Mesodermal cell (in vitro differentiated cells): ENCODE measurements around the gene TRMT11.
A peak's percentile ranks its signal among the peaks of the same experiment; 100 is the strongest.
"Not testable (repeated sequence)": the region's sequence is repeated elsewhere in the genome, so short reads cannot be mapped to it uniquely, and the experiment has no call there.

ENCODE experiments used
- H3K27ac ChIP-seq: 2 replicates; pipeline ENCODE4 v1.7.0; 2013; ENCODE audit warnings: mild to moderate bottlenecking, low read depth, low read length, moderate library complexity; ENCODE audit not compliant: severe bottlenecking
- H3K36me3 ChIP-seq: 2 replicates; pipeline ENCODE4 v1.7.1; 2013; ENCODE audit warnings: mild to moderate bottlenecking, low read length, moderate library complexity; ENCODE audit not compliant: control insufficient read depth, insufficient read depth
- H3K4me1 ChIP-seq: one replicate; pipeline ENCODE4 v1.7.1; 2013; ENCODE audit warnings: mild to moderate bottlenecking, low read length; ENCODE audit not compliant: insufficient read depth, control insufficient read depth, poor library complexity, severe bottlenecking
- H3K4me3 ChIP-seq: 2 replicates; pipeline ENCODE4 v1.7.0; 2013; ENCODE audit warnings: low read length, control low read depth, mild to moderate bottlenecking; ENCODE audit not compliant: insufficient read depth, poor library complexity, severe bottlenecking; ENCODE audit errors: extremely low read depth
- H3K9me3 ChIP-seq: 2 replicates; pipeline ENCODE4 v1.7.1; 2013; ENCODE audit warnings: mild to moderate bottlenecking, low read length, moderate library complexity; ENCODE audit not compliant: control insufficient read depth
- WGBS, 2 experiments: methylation state at CpG; one replicate each; pipeline ENCODE4 v1.1.5; 2013; ENCODE audit warnings: missing lambda C conversion rate in 2 of 2; ENCODE audit not compliant: insufficient coverage in 2 of 2; 5-methylcytosine and 5-hydroxymethylcytosine counted together

Gene TRMT11

DNA sequence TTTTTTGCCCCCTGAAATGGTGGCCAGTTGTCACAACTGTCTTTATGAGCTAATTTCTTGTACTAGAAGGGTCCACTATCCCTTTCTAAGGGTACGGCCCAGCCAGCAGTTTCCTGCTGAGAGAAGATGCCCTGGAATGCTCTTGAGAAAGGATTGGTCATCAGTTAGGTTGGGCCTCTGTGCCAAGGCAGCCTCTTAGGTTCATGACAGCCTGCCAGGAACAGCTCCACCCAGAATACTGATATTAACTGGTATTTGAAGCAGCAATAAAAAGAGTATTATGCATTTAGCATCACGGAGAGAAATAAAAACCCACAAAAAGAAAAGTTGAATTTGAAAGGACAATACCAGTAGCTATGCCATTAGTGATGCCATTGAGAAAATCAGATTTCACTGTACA lies 38.7 kb upstream of the TRMT11 start:
- H3K4me3 ChIP-seq = no peak overlapping the region
- WGBS, 2 experiments = 100% methylated on average over 1 of the region's 2 CpGs; no CpG with 5 or more reads in 1 of the 2 experiments

DNA sequence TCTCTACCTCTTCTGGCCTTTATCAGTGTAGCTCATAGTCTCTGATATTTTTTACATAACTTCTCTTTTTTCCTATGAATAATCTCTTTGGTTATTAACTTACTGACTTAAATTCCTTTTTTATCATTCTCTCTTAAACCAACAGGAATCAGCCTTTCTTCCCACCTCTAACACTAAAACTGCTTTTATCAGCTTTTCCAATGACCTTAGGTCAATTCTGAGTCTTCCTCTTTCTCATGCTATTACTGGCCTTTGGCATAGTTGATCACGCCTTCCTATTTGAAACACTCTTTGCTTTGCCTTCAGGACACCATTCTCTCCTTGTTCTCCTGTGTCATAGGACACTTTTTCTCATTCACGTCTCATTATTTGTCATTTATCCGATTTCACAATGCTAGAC lies 37.9 kb upstream of the TRMT11 start:
- WGBS, 2 experiments = 91 to 94% methylated on average over 1 to 2 of the region's 3 CpGs
- Histone ChIP-seq H3K27ac (no peak overlapping the region), H3K36me3 (no peaks in the 10 kb centered on the region), H3K4me1 (peaks cover 44% of the 10 kb centered on the region), H3K9me3 (no peaks in the 10 kb centered on the region), H3K4me3 (no peak overlapping the region)

More for the DNA sequence above, 38.7 kb upstream of the TRMT11 start:
- H3K4me1 ChIP-seq = peaks cover 52% of the 10 kb centered on the region
- H3K27ac ChIP-seq = no peak overlapping the region
- no peaks in the 10 kb centered on the region for H3K36me3 ChIP-seq
- no peaks in the 10 kb centered on the region for H3K9me3 ChIP-seq

DNA sequence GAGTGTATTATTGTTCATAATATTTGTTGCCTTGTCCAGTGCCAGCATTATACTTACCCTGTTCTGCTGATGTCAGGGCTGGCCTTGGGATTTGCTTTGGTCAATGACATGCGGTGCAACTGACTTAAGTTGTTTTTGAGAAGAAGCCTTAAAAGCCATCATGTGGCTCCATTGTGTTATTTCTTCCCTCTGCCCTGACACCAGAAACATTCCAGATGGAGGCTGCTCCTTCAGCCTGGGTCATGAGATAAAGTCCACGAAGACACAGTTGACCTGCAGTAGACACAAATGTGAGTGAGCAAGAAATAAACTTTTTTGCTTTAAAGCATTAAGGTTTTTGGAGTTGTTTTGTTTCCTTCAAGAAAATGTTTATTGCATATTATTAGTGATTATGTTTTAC lies 37.3 kb upstream of the TRMT11 start:
- peaks cover 39% of the 10 kb centered on the region for H3K4me1 ChIP-seq
- WGBS, 2 experiments = 91 to 93% methylated on average over 1 of the region's 2 CpGs
- H3K27ac ChIP-seq = no peak overlapping the region
- H3K4me3 ChIP-seq = no peak overlapping the region
- H3K36me3 ChIP-seq = no peaks in the 10 kb centered on the region
- no peaks in the 10 kb centered on the region for H3K9me3 ChIP-seq

DNA sequence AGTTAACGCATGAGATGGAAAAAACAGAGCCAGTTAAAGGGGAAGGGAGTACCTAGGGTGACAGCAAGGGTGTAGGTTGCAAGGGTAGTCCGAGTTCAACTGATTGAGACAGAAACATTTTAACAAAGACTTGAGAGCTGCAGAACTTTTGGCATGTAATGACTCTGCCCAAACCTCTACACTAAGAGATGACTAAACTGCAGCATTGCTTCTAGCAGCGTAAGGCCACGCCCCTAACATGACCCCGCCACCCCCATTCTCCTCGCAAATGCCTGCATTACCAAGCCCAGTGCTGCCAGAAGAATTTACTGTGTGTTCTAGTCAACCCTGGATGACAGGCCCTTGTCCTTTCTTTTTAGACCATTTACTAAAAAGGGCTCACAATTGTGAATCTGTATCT lies 36.0 kb upstream of the TRMT11 start:
- H3K4me1 ChIP-seq = peaks cover 29% of the 10 kb centered on the region
- WGBS, 2 experiments = 74 to 78% methylated on average over 4 of the region's 6 CpGs
- H3K27ac ChIP-seq = no peak overlapping the region

DNA sequence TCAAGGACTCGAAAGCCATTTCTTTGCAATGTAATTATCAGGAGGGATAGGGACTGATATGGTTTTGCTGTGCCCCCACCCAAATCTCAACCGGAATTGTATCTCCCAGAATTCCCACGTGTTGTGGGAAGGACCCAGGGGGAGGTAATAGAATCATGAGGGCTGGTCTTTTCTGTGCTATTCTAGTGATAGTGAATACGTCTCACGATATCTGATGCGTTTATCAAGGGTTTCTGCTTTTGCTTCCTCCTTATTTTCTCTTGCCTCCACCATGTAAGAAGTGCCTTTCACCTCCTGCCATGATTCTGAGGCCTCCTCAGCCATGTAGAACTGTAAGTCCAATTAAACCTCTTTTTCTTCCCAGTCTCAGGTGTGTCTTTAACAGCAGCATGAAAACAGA lies 35.6 kb upstream of the TRMT11 start:
- H3K36me3 ChIP-seq, H3K27ac ChIP-seq, H3K4me3 ChIP-seq, H3K9me3 ChIP-seq: not testable (repeated sequence)
- H3K4me1 ChIP-seq = peaks cover 25% of the 10 kb centered on the region
- 60 to 80% methylated on average over 1 to 6 of the region's 6 CpGs for WGBS, 2 experiments

More for the DNA sequence above, 36.0 kb upstream of the TRMT11 start:
- H3K36me3 ChIP-seq = no peaks in the 10 kb centered on the region
- no peak overlapping the region for H3K4me3 ChIP-seq
- H3K9me3 ChIP-seq = no peaks in the 10 kb centered on the region

DNA sequence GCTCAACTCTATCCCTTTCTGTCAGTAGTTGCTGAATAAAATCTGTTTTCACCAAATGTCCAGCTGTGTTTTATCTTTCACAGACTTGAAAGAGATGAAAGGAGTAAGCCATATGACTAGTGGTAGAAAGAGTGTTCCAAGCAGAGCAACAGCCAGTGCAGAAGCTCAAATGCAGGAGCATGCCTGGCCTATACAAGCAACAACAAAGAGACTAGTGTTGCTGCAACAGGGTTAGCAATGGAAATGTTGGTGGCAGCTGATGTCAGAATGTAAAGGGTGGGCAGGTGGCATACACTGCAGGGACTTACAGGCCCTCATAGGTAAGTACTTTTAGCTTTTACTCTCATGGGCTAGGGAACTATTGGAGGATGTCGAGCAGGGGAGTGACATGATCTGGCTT lies 35.0 kb upstream of the TRMT11 start:
- Histone ChIP-seq H3K4me1 (peaks cover 23% of the 10 kb centered on the region), H3K27ac (no peak overlapping the region), H3K9me3 (no peaks in the 10 kb centered on the region), H3K36me3 (no peaks in the 10 kb centered on the region), H3K4me3 (no peak overlapping the region)
- 91 to 100% methylated on average over 1 of the region's 1 CpG for WGBS, 2 experiments

DNA sequence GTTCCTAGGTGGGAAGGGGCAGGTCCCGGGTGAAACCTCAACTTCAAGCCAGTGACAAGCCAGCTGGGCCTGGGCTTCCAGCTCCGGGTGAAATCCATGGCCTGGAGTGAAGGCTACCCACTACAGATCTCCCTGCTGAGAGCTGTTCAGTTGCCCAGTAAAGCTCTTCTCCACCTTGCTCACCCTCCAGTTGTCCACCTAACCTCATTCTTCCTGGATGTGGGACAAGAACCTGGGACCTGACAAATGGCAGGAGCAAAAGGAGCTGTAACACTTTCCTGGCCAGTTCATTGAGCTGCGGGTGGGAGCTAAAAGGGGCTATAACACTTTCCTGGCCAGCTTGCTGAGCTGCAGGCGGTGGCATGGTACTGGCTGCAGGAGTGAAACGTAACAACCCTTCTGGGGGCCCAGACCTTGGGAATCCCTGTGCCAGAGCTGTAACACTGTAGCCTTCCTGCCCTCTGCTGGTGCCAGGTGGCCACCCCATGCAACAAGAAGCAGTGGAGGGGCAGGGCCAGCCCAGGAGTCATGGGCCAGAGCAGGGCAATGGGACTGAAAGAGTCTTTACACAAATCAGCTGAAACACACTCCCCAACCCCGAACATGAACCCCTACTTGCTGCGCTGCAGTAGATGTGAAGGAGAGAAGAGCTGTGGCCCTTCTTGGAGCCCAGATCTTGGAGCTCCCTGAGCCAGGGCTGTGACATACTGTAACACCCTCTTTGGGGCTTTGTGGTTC lies 33.4 kb upstream of the TRMT11 start:
- H3K9me3 ChIP-seq = no peaks in the 10 kb centered on the region
- no peak overlapping the region for H3K4me3 ChIP-seq
- no peak overlapping the region for H3K27ac ChIP-seq
- H3K4me1 ChIP-seq = peaks cover 13% of the 10 kb centered on the region
- no peaks in the 10 kb centered on the region for H3K36me3 ChIP-seq
- 89 to 90% methylated on average over 5 to 7 of the region's 7 CpGs for WGBS, 2 experiments

DNA sequence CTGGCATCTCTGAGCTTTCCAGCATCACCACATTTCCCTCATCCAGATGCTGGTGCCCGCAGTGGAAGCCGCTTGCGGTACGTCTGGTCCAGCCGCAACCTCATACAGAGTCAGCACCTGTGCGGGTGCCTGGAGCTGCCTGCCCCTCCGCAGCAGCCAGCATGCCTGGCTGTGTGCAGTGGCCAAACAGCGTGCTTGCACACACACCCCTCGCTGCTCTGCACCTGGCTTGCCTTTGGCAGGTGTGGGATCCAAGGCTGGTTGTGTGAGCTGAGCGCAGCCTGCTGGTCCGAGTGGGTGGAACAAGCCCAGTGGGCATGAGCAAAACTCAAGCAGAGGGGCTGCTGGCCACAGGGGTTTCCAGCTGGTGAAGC lies 32.9 kb upstream of the TRMT11 start:
- 81 to 84% methylated on average over 11 of the region's 11 CpGs for WGBS, 2 experiments

DNA sequence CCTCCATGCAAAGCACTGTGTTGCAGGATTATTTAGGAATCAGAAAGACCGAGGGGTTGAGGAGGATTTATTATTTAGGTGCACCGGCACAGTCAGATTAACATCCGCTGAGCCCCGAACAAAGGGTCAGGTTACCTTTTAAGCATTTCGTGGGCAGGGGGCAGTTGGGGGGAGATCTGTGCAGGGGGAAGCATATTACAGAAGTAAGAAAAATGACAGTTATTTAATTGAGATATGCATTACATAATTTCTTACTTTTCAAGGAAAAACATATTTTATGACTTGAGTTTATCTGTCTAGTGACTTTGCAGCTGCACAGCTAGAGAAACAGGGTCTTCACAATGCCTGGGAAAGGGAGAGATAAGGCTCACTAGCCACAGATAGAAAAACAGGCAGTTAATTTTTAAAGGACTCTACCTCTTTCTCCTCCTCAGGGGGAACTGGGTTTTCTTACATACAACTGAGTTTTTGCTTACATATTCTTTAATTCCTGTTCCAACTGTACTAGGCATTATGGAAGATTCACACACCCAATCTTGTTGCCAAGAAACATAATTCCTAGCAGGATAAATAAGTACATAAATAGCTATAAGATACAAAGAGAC lies 31.5 kb upstream of the TRMT11 start:
- H3K27ac ChIP-seq = no peak overlapping the region
- peaks cover 10% of the 10 kb centered on the region for H3K4me1 ChIP-seq
- WGBS, 2 experiments = 58% methylated on average over 4 of the region's 5 CpGs; no CpG with 5 or more reads in 1 of the 2 experiments
- H3K9me3 ChIP-seq = no peaks in the 10 kb centered on the region
- no peaks in the 10 kb centered on the region for H3K36me3 ChIP-seq
- no peak overlapping the region for H3K4me3 ChIP-seq

More for the DNA sequence above, 32.9 kb upstream of the TRMT11 start:
- Histone ChIP-seq H3K4me1 (peaks cover 10% of the 10 kb centered on the region), H3K27ac (no peak overlapping the region), H3K9me3 (no peaks in the 10 kb centered on the region), H3K4me3 (no peak overlapping the region), H3K36me3 (no peaks in the 10 kb centered on the region)

DNA sequence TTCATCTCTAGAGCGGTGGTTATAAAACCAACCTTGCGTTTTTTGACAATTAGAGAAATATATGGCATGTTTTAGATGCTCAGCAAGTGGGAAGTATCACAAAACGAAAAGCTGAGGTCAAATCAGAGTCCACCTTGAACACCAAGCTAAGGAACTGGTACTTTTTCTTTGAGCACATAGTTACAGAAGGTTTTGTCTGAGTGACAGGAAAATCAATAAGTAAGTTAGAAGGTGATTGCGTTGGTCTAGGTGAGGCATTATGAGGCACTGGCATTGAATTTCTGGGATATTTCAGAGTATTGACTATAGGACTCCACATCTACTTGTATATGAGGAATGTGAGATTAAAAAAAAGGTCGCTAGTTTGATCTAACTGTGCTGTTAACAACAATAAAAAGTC lies 30.4 kb upstream of the TRMT11 start:
- no peak overlapping the region for H3K27ac ChIP-seq
- H3K9me3 ChIP-seq = no peaks in the 10 kb centered on the region
- H3K4me3 ChIP-seq = peak overlapping the region; percentile 89
- 73 to 78% methylated on average over 4 of the region's 5 CpGs for WGBS, 2 experiments
- H3K4me1 ChIP-seq = peaks cover 10% of the 10 kb centered on the region
- no peaks in the 10 kb centered on the region for H3K36me3 ChIP-seq
